Ishikawa (cell line): ENCODE results near the gene FSCN2.

Experiments
- CREB1 ChIP-seq: IDR thresholded peaks from 2 replicates; pipeline ENCODE4 v1.6.1; 2012; ENCODE audit warnings: low read depth
- EP300 ChIP-seq: IDR thresholded peaks from 2 replicates; pipeline ENCODE4 v1.6.1; 2012; ENCODE audit warnings: borderline replicate concordance
- FOXM1 ChIP-seq: IDR thresholded peaks from 2 replicates; pipeline ENCODE4 v1.6.1; 2012; ENCODE audit warnings: low read depth, borderline replicate concordance
- RAD21 ChIP-seq: IDR thresholded peaks from 2 replicates; pipeline ENCODE4 v1.6.1; 2012; ENCODE audit warnings: low read depth
- TAF1 ChIP-seq: IDR thresholded peaks from 2 replicates; pipeline ENCODE4 v1.6.1; 2012; ENCODE audit warnings: low read depth, mild to moderate bottlenecking
- TF ChIP-seq, protein P1 (sequence below): IDR thresholded peaks from 2 replicates; pipeline ENCODE4 v1.6.1; 2012; ENCODE audit warnings: low read depth, mild to moderate bottlenecking
- TF ChIP-seq, protein P2 (sequence below): IDR thresholded peaks from 2 replicates; pipeline ENCODE4 v1.6.1; 2012

DNA sequence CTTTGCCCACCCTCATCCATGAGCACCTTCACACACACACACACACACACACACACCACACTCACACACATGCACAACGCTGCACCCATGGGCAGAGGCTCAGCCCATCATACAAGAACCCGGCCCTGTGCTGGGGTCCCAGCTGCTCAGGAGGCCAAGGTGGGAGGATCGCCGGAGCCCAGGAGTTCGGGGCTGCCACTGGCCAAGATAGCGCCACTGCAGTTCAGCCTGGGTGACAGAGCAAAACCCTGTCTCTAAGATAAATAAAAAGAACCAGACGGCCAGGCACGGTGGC lies 3.4 kb upstream of the FSCN2 start:
- TF ChIP-seq, protein P1, sequence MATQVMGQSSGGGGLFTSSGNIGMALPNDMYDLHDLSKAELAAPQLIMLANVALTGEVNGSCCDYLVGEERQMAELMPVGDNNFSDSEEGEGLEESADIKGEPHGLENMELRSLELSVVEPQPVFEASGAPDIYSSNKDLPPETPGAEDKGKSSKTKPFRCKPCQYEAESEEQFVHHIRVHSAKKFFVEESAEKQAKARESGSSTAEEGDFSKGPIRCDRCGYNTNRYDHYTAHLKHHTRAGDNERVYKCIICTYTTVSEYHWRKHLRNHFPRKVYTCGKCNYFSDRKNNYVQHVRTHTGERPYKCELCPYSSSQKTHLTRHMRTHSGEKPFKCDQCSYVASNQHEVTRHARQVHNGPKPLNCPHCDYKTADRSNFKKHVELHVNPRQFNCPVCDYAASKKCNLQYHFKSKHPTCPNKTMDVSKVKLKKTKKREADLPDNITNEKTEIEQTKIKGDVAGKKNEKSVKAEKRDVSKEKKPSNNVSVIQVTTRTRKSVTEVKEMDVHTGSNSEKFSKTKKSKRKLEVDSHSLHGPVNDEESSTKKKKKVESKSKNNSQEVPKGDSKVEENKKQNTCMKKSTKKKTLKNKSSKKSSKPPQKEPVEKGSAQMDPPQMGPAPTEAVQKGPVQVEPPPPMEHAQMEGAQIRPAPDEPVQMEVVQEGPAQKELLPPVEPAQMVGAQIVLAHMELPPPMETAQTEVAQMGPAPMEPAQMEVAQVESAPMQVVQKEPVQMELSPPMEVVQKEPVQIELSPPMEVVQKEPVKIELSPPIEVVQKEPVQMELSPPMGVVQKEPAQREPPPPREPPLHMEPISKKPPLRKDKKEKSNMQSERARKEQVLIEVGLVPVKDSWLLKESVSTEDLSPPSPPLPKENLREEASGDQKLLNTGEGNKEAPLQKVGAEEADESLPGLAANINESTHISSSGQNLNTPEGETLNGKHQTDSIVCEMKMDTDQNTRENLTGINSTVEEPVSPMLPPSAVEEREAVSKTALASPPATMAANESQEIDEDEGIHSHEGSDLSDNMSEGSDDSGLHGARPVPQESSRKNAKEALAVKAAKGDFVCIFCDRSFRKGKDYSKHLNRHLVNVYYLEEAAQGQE = no peak
- TF ChIP-seq EP300 (no peak), RAD21 (no peak), CREB1 (no peak), TAF1 (no peak), FOXM1 (no peak)
- TF ChIP-seq, protein P2, sequence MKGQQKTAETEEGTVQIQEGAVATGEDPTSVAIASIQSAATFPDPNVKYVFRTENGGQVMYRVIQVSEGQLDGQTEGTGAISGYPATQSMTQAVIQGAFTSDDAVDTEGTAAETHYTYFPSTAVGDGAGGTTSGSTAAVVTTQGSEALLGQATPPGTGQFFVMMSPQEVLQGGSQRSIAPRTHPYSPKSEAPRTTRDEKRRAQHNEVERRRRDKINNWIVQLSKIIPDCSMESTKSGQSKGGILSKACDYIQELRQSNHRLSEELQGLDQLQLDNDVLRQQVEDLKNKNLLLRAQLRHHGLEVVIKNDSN = no peak
